Adrenal gland (tissue), 12 donors: ENCODE data around the gene SMIM35. TPM values are rescaled to one million over a fixed set of nuclear protein-coding genes. Genes with fewer than 3 reads are reported as not detected.

Experiments used
- DNase-seq, 7 donors: peaks; one replicate each; pipeline ENCODE4 v3.0.0-alpha.2; 2019 to 2020
- H3K27ac ChIP-seq, 5 donors: fragments of 200-600 bp; sonication (generic) in 4 of 5; 1 replicate in 3 of 5; 2 replicates in 2 of 5; pipeline versions ENCODE4 v1.5.1 to v1.8.0; 2016 to 2020; ENCODE audit warnings: mild to moderate bottlenecking in 1 of 5
- H3K27me3 ChIP-seq: fragments of 200-600 bp; 2 replicates; pipeline ENCODE4 v1.8.0; 2021
- H3K36me3 ChIP-seq, 2 donors: fragments of 200-600 bp; replicated peaks in 1 of 2; 1 replicate in 1 of 2; 2 replicates in 1 of 2; pipeline versions ENCODE4 v1.5.1 to v1.8.0; 2018 to 2022
- H3K4me1 ChIP-seq, 2 donors: fragments of 200-600 bp; replicated peaks in 1 of 2; 1 replicate in 1 of 2; 2 replicates in 1 of 2; pipeline versions ENCODE4 v1.5.1 to v1.8.0; 2018 to 2021
- H3K4me3 ChIP-seq, 4 donors: fragments of 200-600 bp; sonication (generic) in 3 of 4; one replicate each; pipeline ENCODE4 v1.5.1; 2016 to 2018
- H3K9me3 ChIP-seq, 3 donors: fragments of 200-600 bp; sonication (generic) in 1 of 3; replicated peaks in 1 of 3; 1 replicate in 2 of 3; 2 replicates in 1 of 3; pipeline versions ENCODE4 v1.5.1 to v1.8.0; 2016 to 2021
- CTCF ChIP-seq, 6 experiments: fragments of 450-650 bp in 4 of 6; fragments of 200-600 bp in 2 of 6; sonication (generic) in 1 of 6; IDR thresholded peaks; 1 replicate in 5 of 6; 2 replicates in 1 of 6; pipeline versions ENCODE4 v1.5.1 to v1.8.0; 2016 to 2021; ENCODE audit warnings: antibody characterized with exemption in 6 of 6, mild to moderate bottlenecking in 2 of 6, moderate library complexity in 1 of 6
- POLR2A ChIP-seq, 2 donors: fragments of 450-650 bp; IDR thresholded peaks; one replicate each; pipeline ENCODE4 v1.6.1; 2017; ENCODE audit warnings: antibody characterized with exemption in 2 of 2, mild to moderate bottlenecking in 2 of 2, moderate library complexity in 1 of 2
- WGBS, 4 donors: extraction: QIAGEN DNeasy Blood & Tissue Kit in 2 of 4; methylation state at CpG; one replicate each; pipeline versions ENCODE4 v1.1.5 to v1.1.7; 2013 to 2017; 5-methylcytosine and 5-hydroxymethylcytosine counted together
- intact Hi-C, 2 donors: fragments of 100-400 bp; cut with DNase I; formaldehyde crosslinking; loops; one replicate each; pipeline versions ENCODE4 v1.14.1 to v1.15.0; 2022 to 2023
- polyA plus RNA-seq, 3 donors: library from polyadenylated mRNA; stranded (reverse); fragments of 200-250 nt in 2 of 3; fragments of 350-450 nt in 1 of 3; fragmentation: Illumina TruSeq in 1 of 3; extraction: RNeasy Lipid Tissue Mini Kit (QIAGEN cat#74804) in 1 of 3; gene quantifications; one replicate each; pipeline ENCODE4 v1.2.3, GENCODE V29; 2013 to 2014
- total RNA-seq, 9 donors: library from RNA; depleted of rRNA in 4 of 9; stranded (reverse); fragments of >200 nt in 4 of 9; fragments of 120-200 nt in 1 of 9; fragmentation: NEBNext Ultra II Directional in 1 of 9; extraction: Animal tissue kit (Norgen Biotek cat#: 25700) in 1 of 9; gene quantifications; one replicate each; pipeline versions ENCODE4 v1.1.0 to v1.2.4, GENCODE V29; 2013 to 2023
- donor health status: healthy with polysubstance abuse.
- donor health status: Bipolar disorder and iron deficiency.
- donor health status: DM: yes; HTN: yes; CAD: no.
- donor health status: DM: no; HTN: no; CAD: no.
- donor health status: DM: no; HTN: no; CAD: no.
- donor health status: DM: yes; HTN: yes; CAD: no.

SMIM35 gene
- total and polyA plus RNA-seq, 12 donors = 0.07 to 0.10 (median 0.09) TPM; not detected in 7

GRCh38 chr11:118051136-118051610 lies 35.6 kb downstream of the SMIM35 start:
- intact Hi-C loops = loop anchor here (5.0 to 10.0 kb wide), 4 partner anchors 104 to 626 kb away; no protein-coding TSS in a partner anchor
- 56 to 69% (median 63%) methylated on average over 7 of the region's 7 CpGs for WGBS, 4 donors

GRCh38 chr11:118050208-118050891 lies 36.4 kb downstream of the SMIM35 start:
- intact Hi-C loops = loop anchor here (5.0 to 10.0 kb wide), 4 partner anchors 103 to 626 kb away; no protein-coding TSS in a partner anchor
- Histone ChIP-seq H3K27me3 (no peaks in the 10 kb centered on the region), H3K9me3 (no peaks in the 10 kb centered on the region), H3K36me3 (no peaks in the 10 kb centered on the region), H3K27ac (no peak overlapping the region), H3K4me3 (no peak overlapping the region), H3K4me1 (no peaks in the 10 kb centered on the region)
- TF ChIP-seq POLR2A (IDR thresholded peaks at IDR 0.05) = no peak
- no peak for TF ChIP-seq CTCF (IDR thresholded peaks at IDR 0.05)
- WGBS, 4 donors = 88 to 92% (median 91%) methylated on average over 7 of the region's 7 CpGs
- DNase-seq = peak in 2 of 7 donors; percentile 3 to 29

More at GRCh38 chr11:118051136-118051610, 35.6 kb downstream of the SMIM35 start:
- Histone ChIP-seq H3K27me3 (no peaks in the 10 kb centered on the region), H3K27ac (no peak overlapping the region), H3K4me1 (no peaks in the 10 kb centered on the region), H3K9me3 (no peaks in the 10 kb centered on the region), H3K36me3 (no peaks in the 10 kb centered on the region), H3K4me3 (no peak overlapping the region)
- no peak for DNase-seq
- TF ChIP-seq CTCF (IDR thresholded peaks at IDR 0.05) (no peak), POLR2A (IDR thresholded peaks at IDR 0.05) (no peak)

GRCh38 chr11:118049771-118050170 lies 37.0 kb downstream of the SMIM35 start:
- H3K27ac ChIP-seq = no peak overlapping the region
- H3K4me1 ChIP-seq = no peaks in the 10 kb centered on the region
- no peaks in the 10 kb centered on the region for H3K27me3 ChIP-seq
- DNase-seq = peak in 2 of 7 donors; percentile 7 to 13
- H3K9me3 ChIP-seq = no peaks in the 10 kb centered on the region
- 89 to 95% (median 94%) methylated on average over 6 of the region's 6 CpGs for WGBS, 4 donors
- H3K36me3 ChIP-seq = no peaks in the 10 kb centered on the region
- TF ChIP-seq POLR2A (IDR thresholded peaks at IDR 0.05) = no peak
- intact Hi-C loops = loop anchor here (5.0 to 10.0 kb wide), 4 partner anchors 102 to 625 kb away; no protein-coding TSS in a partner anchor
- H3K4me3 ChIP-seq = no peak overlapping the region

GRCh38 chr11:118048472-118049370 lies 38.0 kb downstream of the SMIM35 start:
- H3K27me3 ChIP-seq = no peaks in the 10 kb centered on the region
- TF ChIP-seq CTCF (IDR thresholded peaks at IDR 0.05) (no peak), POLR2A (IDR thresholded peaks at IDR 0.05) (no peak)
- intact Hi-C loops = no loop called here
- H3K9me3 ChIP-seq = no peaks in the 10 kb centered on the region
- WGBS, 4 donors = 67 to 72% (median 72%) methylated on average over 11 of the region's 11 CpGs
- no peaks in the 10 kb centered on the region for H3K36me3 ChIP-seq
- no peak overlapping the region for H3K27ac ChIP-seq
- H3K4me3 ChIP-seq = no peak overlapping the region
- H3K4me1 ChIP-seq = no peaks in the 10 kb centered on the region
- peak in 2 of 7 donors; percentile 11 to 39 for DNase-seq
